GM12872 (cell line): Measurements from ENCODE around the gene NRL.

Source experiments
- CTCF ChIP-seq: IDR thresholded peaks from 3 replicates; pipeline ENCODE4 v1.5.1; 2011; ENCODE audit warnings: low read depth, mild to moderate bottlenecking, low read length, moderate library complexity; ENCODE audit not compliant: insufficient read depth

Gene NRL

GRCh38 chr14:24100197-24100981 lies 14.4 kb downstream of the NRL start:
- TF ChIP-seq CTCF, result no peak

- TF ChIP-seq CTCF, result no peak
Measured at GRCh38 chr14:24098927-24099813, 15.6 kb downstream of the NRL start.

- TF ChIP-seq CTCF, result no peak
Measured at GRCh38 chr14:24098229-24098926, 16.4 kb downstream of the NRL start.

GRCh38 chr14:24096545-24097181 lies 18.1 kb downstream of the NRL start:
- TF ChIP-seq CTCF, result no peak

- no peak for TF ChIP-seq CTCF
Measured at GRCh38 chr14:24095271-24096068, 19.3 kb downstream of the NRL start.

GRCh38 chr14:24094841-24095270 lies 19.9 kb downstream of the NRL start:
- no peak for TF ChIP-seq CTCF
